Measurements from ENCODE around the gene PCDHB9.

The PCDHB9 gene

GRCh38 chr5:141236516-141237313, 49.8 kb downstream of the PCDHB9 start:
- DNase-seq (ENCODE audit: low read depth): no peak
